Suppressor macrophage treated with lipopolysaccharide for 1 hour (primary cell): Measurements from ENCODE around the gene RILP.

Source experiments
- DNase-seq, 3 donors: peaks; one replicate each; pipeline ENCODE4 v3.0.0-alpha.2; 2020 to 2022

Gene RILP

DNA sequence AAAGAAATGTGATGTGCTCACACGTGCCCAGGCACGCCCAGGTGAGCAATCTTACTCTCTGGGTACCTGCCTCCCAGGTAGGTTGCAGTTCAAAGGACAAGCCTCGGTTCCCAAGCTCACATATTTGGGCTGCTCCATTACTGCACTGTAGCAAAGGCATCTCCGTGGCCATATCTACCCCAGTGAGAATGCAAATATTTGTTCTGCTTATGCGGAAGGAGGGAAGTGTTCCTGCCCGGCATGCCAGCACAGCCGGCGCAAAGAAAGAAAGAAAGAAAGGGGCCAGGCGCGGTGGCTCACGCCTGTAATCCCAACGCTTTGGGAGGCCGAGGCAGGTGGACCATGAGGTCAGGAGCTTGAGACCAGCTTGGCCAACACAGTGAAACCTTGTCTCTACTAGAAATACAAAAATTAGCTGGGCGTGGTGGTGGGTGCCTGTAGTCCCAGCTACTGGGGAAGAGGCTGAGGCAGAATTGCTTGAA lies 51.8 kb downstream of the RILP start:
- no peak for DNase-seq
